ENCODE data around the gene SASH3.

- no peak for TF ChIP-seq CTCF (IDR thresholded peaks at IDR 0.05; ENCODE audit: insufficient read depth, low read depth, low read length)
- no peak for TF ChIP-seq EZH2 (IDR thresholded peaks at IDR 0.05; ENCODE audit: insufficient read depth, low read length)
Measured at GRCh38 chrX:129786210-129786651, 6.5 kb downstream of the SASH3 start.
